NCI-H1417 treated with DMSO at 0.1 percent for 48 hours (cell line): ENCODE measurements around the gene TRIM71.
"Not testable (repeated sequence)": the region's sequence is repeated elsewhere in the genome, so short reads cannot be mapped to it uniquely, and the experiment has no call there.

Experiments used
- DNase-seq: peaks from one replicate; lab custom pipeline; 2025; lab: John Stamatoyannopoulos, UW

The TRIM71 gene

GRCh38 chr3:32934150-32934742, 116.4 kb downstream of the TRIM71 start:
- no peak for DNase-seq

- DNase-seq, result no peak
Measured at GRCh38 chr3:32937331-32937730, 119.5 kb downstream of the TRIM71 start.

- not testable (repeated sequence) for DNase-seq
Measured at GRCh38 chr3:32939531-32940284, 121.9 kb downstream of the TRIM71 start.

GRCh38 chr3:32940726-32941125, 122.9 kb downstream of the TRIM71 start:
- no peak for DNase-seq

- DNase-seq, result no peak
Measured at GRCh38 chr3:32945136-32945535, 127.3 kb downstream of the TRIM71 start.

GRCh38 chr3:32945598-32945997, 127.8 kb downstream of the TRIM71 start:
- DNase-seq, result not testable (repeated sequence)

GRCh38 chr3:32946973-32947788, 129.4 kb downstream of the TRIM71 start:
- DNase-seq, result no peak
